GM12864 (cell line): Measurements from ENCODE around the gene UBXN6.
A peak's percentile ranks its signal among the peaks of the same experiment; 100 is the strongest.

Experiments
- DNase-seq: peaks from one replicate; pipeline ENCODE4 v3.0.0-alpha.2; 2011; ENCODE audit warnings: low read depth
- H3K4me3 ChIP-seq: 2 replicates; pipeline ENCODE4 v1.5.1; 2011; ENCODE audit warnings: mild to moderate bottlenecking, low read depth, low read length, control low read depth
- CTCF ChIP-seq: IDR thresholded peaks from 2 replicates; pipeline ENCODE4 v1.5.1; 2011; ENCODE audit warnings: low read depth, mild to moderate bottlenecking, moderate library complexity, low read length, control low read depth, inconsistent platforms; ENCODE audit errors: missing control alignments

The UBXN6 gene

GRCh38 chr19:4431808-4432674 lies 25.6 kb downstream of the UBXN6 start:
- DNase-seq, result peak; percentile 43
- no peak for TF ChIP-seq CTCF
- H3K4me3 ChIP-seq, result no peak overlapping the region; the same call in 1 of the 2 replicates

GRCh38 chr19:4431296-4431695 lies 26.3 kb downstream of the UBXN6 start:
- no peak overlapping the region for H3K4me3 ChIP-seq
- no peak for DNase-seq
- TF ChIP-seq CTCF, result no peak

GRCh38 chr19:4430760-4431159 lies 26.8 kb downstream of the UBXN6 start:
- no peak for DNase-seq
- TF ChIP-seq CTCF, result no peak

GRCh38 chr19:4429771-4430171 lies 27.8 kb downstream of the UBXN6 start:
- no peak overlapping the region for H3K4me3 ChIP-seq
- no peak for TF ChIP-seq CTCF
- no peak for DNase-seq

More at GRCh38 chr19:4430760-4431159, 26.8 kb downstream of the UBXN6 start:
- no peak overlapping the region for H3K4me3 ChIP-seq

- no peak for DNase-seq
- TF ChIP-seq CTCF, result no peak
- no peak overlapping the region for H3K4me3 ChIP-seq
These were observed 28.3 kb downstream of the UBXN6 start for GRCh38 chr19:4429256-4429655.

- DNase-seq, result no peak
- H3K4me3 ChIP-seq, result no peak overlapping the region
- no peak for TF ChIP-seq CTCF
These were observed 29.1 kb downstream of the UBXN6 start for GRCh38 chr19:4428326-4428975.

GRCh38 chr19:4425537-4425936 lies 32.1 kb downstream of the UBXN6 start:
- TF ChIP-seq CTCF, result no peak
- DNase-seq, result no peak
- no peak overlapping the region for H3K4me3 ChIP-seq
